HG03060 (cell line): Measurements from ENCODE around the gene TULP1.
"Not testable (repeated sequence)": the region's sequence is repeated elsewhere in the genome, so short reads cannot be mapped to it uniquely, and the experiment has no call there.

ENCODE experiments used
- ATAC-seq: cut with Tn5 transposase; IDR thresholded peaks from one replicate; pipeline ENCODE4 v1.9.1; 2021; ENCODE audit warnings: low read depth, moderate number of reproducible peaks; ENCODE audit not compliant: unreplicated experiment

TULP1 gene

GRCh38 chr6:35522660-35523658 is 10.3 kb upstream of the TULP1 start:
- no peak for ATAC-seq

- no peak for ATAC-seq
Observed at GRCh38 chr6:35522151-35522550, 9.5 kb upstream of the TULP1 start.

GRCh38 chr6:35521235-35521634 is 8.5 kb upstream of the TULP1 start:
- ATAC-seq: no peak

- no peak for ATAC-seq
Observed at GRCh38 chr6:35519313-35520015, 6.8 kb upstream of the TULP1 start.

- ATAC-seq: no peak
Observed at GRCh38 chr6:35518566-35519312, 6.0 kb upstream of the TULP1 start.

- not testable (repeated sequence) for ATAC-seq
Observed at GRCh38 chr6:35517978-35518377, 5.3 kb upstream of the TULP1 start.

GRCh38 chr6:35516712-35517111 is 4.0 kb upstream of the TULP1 start:
- ATAC-seq: no peak

GRCh38 chr6:35515939-35516338 is 3.2 kb upstream of the TULP1 start:
- ATAC-seq: not testable (repeated sequence)

- ATAC-seq: no peak
Observed at GRCh38 chr6:35514587-35514986, 1.9 kb upstream of the TULP1 start.

- no peak for ATAC-seq
Observed at GRCh38 chr6:35512006-35512405, 690 bp downstream of the TULP1 start.

- ATAC-seq: no peak
Observed at GRCh38 chr6:35511562-35511941, 1.1 kb downstream of the TULP1 start.

GRCh38 chr6:35510916-35511561 is 1.7 kb downstream of the TULP1 start:
- ATAC-seq: no peak

GRCh38 chr6:35508542-35508941 is 4.2 kb downstream of the TULP1 start:
- no peak for ATAC-seq

- ATAC-seq: no peak
Observed at GRCh38 chr6:35508027-35508426, 4.7 kb downstream of the TULP1 start.

- ATAC-seq: no peak
Observed at GRCh38 chr6:35507221-35507620, 5.5 kb downstream of the TULP1 start.

GRCh38 chr6:35506536-35506935 is 6.2 kb downstream of the TULP1 start:
- no peak for ATAC-seq

GRCh38 chr6:35505999-35506412 is 6.7 kb downstream of the TULP1 start:
- ATAC-seq: no peak

GRCh38 chr6:35503534-35503933 is 9.2 kb downstream of the TULP1 start:
- no peak for ATAC-seq

- ATAC-seq: no peak
Observed at GRCh38 chr6:35501784-35502183, 10.9 kb downstream of the TULP1 start.

GRCh38 chr6:35500782-35501181 is 11.9 kb downstream of the TULP1 start:
- ATAC-seq: no peak
